ENCODE data around the gene CCDC92.

The CCDC92 gene

GRCh38 chr12:123908884-123909725 is 63.5 kb downstream of the CCDC92 start:
- no peak for DNase-seq (ENCODE audit: low read depth)

- DNase-seq (ENCODE audit: low read depth): no peak
Measured at GRCh38 chr12:123907726-123908476, 64.7 kb downstream of the CCDC92 start.

- no peak for DNase-seq (ENCODE audit: low read depth)
Measured at GRCh38 chr12:123906711-123907420, 65.8 kb downstream of the CCDC92 start.

GRCh38 chr12:123905319-123905925 is 67.2 kb downstream of the CCDC92 start:
- DNase-seq (ENCODE audit: low read depth): peak; percentile 80

- DNase-seq (ENCODE audit: low read depth): no peak
Measured at GRCh38 chr12:123903301-123904065, 69.1 kb downstream of the CCDC92 start.

- no peak for DNase-seq (ENCODE audit: low read depth)
Measured at GRCh38 chr12:123902821-123903220, 69.8 kb downstream of the CCDC92 start.

- DNase-seq (ENCODE audit: low read depth): no peak
Measured at GRCh38 chr12:123900871-123901376, 71.7 kb downstream of the CCDC92 start.

- no peak for DNase-seq (ENCODE audit: low read depth)
Measured at GRCh38 chr12:123899368-123899767, 73.3 kb downstream of the CCDC92 start.

GRCh38 chr12:123898673-123899072 is 74.0 kb downstream of the CCDC92 start:
- no peak for DNase-seq (ENCODE audit: low read depth)

- DNase-seq (ENCODE audit: low read depth): peak; percentile 80
Measured at GRCh38 chr12:123897221-123897620, 75.4 kb downstream of the CCDC92 start.

GRCh38 chr12:123896767-123897166 is 75.9 kb downstream of the CCDC92 start:
- DNase-seq (ENCODE audit: low read depth): peak; percentile 96

- DNase-seq (ENCODE audit: low read depth): no peak
Measured at GRCh38 chr12:123895451-123895850, 77.2 kb downstream of the CCDC92 start.

GRCh38 chr12:123894823-123895345 is 77.7 kb downstream of the CCDC92 start:
- no peak for DNase-seq (ENCODE audit: low read depth)

GRCh38 chr12:123893276-123893675 is 79.4 kb downstream of the CCDC92 start:
- no peak for DNase-seq (ENCODE audit: low read depth)

- no peak for DNase-seq (ENCODE audit: low read depth)
Measured at GRCh38 chr12:123892853-123893252, 79.8 kb downstream of the CCDC92 start.

- DNase-seq (ENCODE audit: low read depth): no peak
Measured at GRCh38 chr12:123892180-123892559, 80.5 kb downstream of the CCDC92 start.

- no peak for DNase-seq (ENCODE audit: low read depth)
Measured at GRCh38 chr12:123891516-123892179, 81.0 kb downstream of the CCDC92 start.

- no peak for DNase-seq (ENCODE audit: low read depth)
Measured at GRCh38 chr12:123891011-123891410, 81.6 kb downstream of the CCDC92 start.

GRCh38 chr12:123890536-123890902 is 82.1 kb downstream of the CCDC92 start:
- DNase-seq (ENCODE audit: low read depth): no peak

- DNase-seq (ENCODE audit: low read depth): no peak
Measured at GRCh38 chr12:123889848-123890535, 82.6 kb downstream of the CCDC92 start.
